ENCODE measurements around the gene KDF1. TPM values are rescaled to one million over a fixed set of nuclear protein-coding genes. Genes with fewer than 3 reads are reported as not detected.
A peak's percentile ranks its signal among the peaks of the same experiment; 100 is the strongest.

The KDF1 gene
- total and polyA plus RNA-seq, 5 experiments from 2014 or later, result 2.8 to 7.7 (median 3.5) TPM

- peak in 1 of 2 donors; percentile 5 for ATAC-seq
- peak overlapping the region; percentile 96 to 100 (median 99) for H3K27ac Mint-ChIP-seq
These were observed 59.3 kb downstream of the KDF1 start for GRCh38 chr1:26900815-26901511.

DNA sequence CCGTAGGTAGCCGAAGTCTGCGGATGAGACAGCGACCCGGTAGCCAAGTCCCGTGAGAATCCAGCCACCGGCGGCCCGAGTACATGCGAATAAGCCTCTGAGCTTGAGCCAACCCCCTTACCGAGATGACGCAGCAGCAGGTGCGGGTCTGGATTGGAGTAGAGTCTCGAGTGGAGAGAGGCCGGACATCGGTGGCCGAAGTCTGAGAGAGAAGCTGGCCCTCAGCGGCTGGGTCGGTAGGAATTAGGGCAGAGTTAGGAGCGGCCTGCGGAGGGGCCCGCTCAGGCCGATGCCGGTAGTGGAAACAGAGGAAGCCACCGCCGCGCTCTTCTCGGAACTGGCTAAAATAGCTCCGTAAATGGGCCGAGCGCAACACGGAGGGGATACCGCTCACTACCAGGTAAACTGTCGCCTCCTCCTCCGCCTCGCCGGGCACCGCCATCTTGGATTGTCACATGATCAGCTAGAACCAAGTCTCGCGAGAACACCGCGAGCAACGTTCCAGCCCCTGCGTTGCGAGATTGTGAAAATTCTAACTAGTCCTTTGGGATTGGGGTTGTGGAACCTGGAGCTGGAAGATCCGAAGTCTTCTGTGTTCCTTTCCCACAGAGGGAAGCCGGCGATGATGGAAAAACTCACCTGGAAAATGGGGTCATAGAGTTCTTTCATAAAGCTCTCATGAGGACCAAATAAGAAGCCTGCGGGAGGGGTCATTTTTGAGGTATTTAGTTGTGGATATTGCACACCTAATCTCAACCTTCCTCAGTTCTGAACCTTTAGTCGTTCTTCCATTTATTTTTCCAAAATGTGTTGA, 60.1 kb downstream of the KDF1 start, which contains the start of gene GPATCH3:
GPATCH3 (minus strand) TSS at position 467 of the 814 bp plus-strand sequence; CDS start at position 442, 25 bp downstream.
- Mint-ChIP-seq H3K27me3 (no peaks in the 10 kb centered on the region), H3K4me1 (peaks cover 14 to 44% (median 30%) of the 10 kb centered on the region in 4 donors), H3K4me3 (peak within 1 kb of the TSS; percentile 89 to 99 (median 98)), H3K36me3 (peaks cover 0 to 33% (median 4%) of the 10 kb centered on the region in 3 donors), H3K9me3 (no peaks in the 10 kb centered on the region), H3K27ac (peak within 1 kb of the TSS; percentile 96 to 100 (median 99))
- ATAC-seq (peak; percentile 95 to 97), DNase-seq (peak; percentile 81 to 96 (median 87))
- POLR2A ChIA-PET, result interaction anchor here (0.5 to 4.9 kb wide), 21 partner anchors 11 to 1632 kb away, joined by 3 to 78 read pairs (median 4); partner anchors contain the start of genes GPN2, HMGN2, NUDC and PIGV

More at GRCh38 chr1:26900815-26901511, 59.3 kb downstream of the KDF1 start:
- DNase-seq, result no peak
- Mint-ChIP-seq H3K4me3 (peak overlapping the region; percentile 89 to 99 (median 98)), H3K36me3 (peaks cover 0 to 25% (median 4%) of the 10 kb centered on the region in 3 donors), H3K27me3 (no peaks in the 10 kb centered on the region), H3K4me1 (peaks cover 14 to 42% (median 29%) of the 10 kb centered on the region in 4 donors), H3K9me3 (no peaks in the 10 kb centered on the region)
- POLR2A ChIA-PET, result interaction anchor here (0.5 to 4.9 kb wide), 18 partner anchors 12 to 1632 kb away, joined by 3 to 78 read pairs (median 5); partner anchors contain the start of genes GPN2, HMGN2, NUDC and PIGV

Other genes with a start within 250 kb of the KDF1 start
- gene PIGV, start 172.5 kb downstream of the KDF1 start, total RNA-seq, result 10 to 100 TPM; 25.2 to 27.2 TPM
- 10 to 100 TPM in 1 of 3 donors, 1 to 10 TPM in 2; 8.2 to 14.4 (median 9.6) TPM for gene PIGV, start 172.5 kb downstream of the KDF1 start, polyA plus RNA-seq
- 10 to 100 TPM; 29.9 to 37.4 TPM for gene ZDHHC18, start 133.8 kb downstream of the KDF1 start, total RNA-seq
- gene ZDHHC18, start 133.8 kb downstream of the KDF1 start, polyA plus RNA-seq, result 10 to 100 TPM in 2 of 3 donors, 1 to 10 TPM in 1; 4.6 to 17.2 (median 12.8) TPM
- under 1 TPM; 0.38 to 0.47 TPM for gene SFN, start 97.3 kb downstream of the KDF1 start, total RNA-seq
- gene SFN, start 97.3 kb downstream of the KDF1 start, polyA plus RNA-seq, result not detected
- gene GPN2, start 70.2 kb downstream of the KDF1 start, total RNA-seq, result 10 to 100 TPM; 30.3 to 35.4 TPM
- 10 to 100 TPM in 2 of 3 donors, 1 to 10 TPM in 1; 9.7 to 14.8 (median 12.5) TPM for gene GPN2, start 70.2 kb downstream of the KDF1 start, polyA plus RNA-seq
- gene GPATCH3, start 60.0 kb downstream of the KDF1 start, total RNA-seq, result 10 to 100 TPM; 26.4 to 30.3 TPM
- 10 to 100 TPM; 10.9 to 15.2 (median 11.5) TPM for gene GPATCH3, start 60.0 kb downstream of the KDF1 start, polyA plus RNA-seq
- gene NR0B2, start 46.5 kb downstream of the KDF1 start, total RNA-seq, result not detected
- under 1 TPM in 1 of 3 donors, not detected in 2; 0.18 TPM for gene NR0B2, start 46.5 kb downstream of the KDF1 start, polyA plus RNA-seq
- 10 to 100 TPM; 46.6 to 48.8 TPM for gene NUDC, start 38.7 kb downstream of the KDF1 start, total RNA-seq
- 100 to 1,000 TPM; 104 to 131 (median 120) TPM for gene NUDC, start 38.7 kb downstream of the KDF1 start, polyA plus RNA-seq
- not detected for gene TRNP1, start 33.2 kb upstream of the KDF1 start, total RNA-seq
- gene TRNP1, start 33.2 kb upstream of the KDF1 start, polyA plus RNA-seq, result not detected
- not detected for gene TENT5B, start 52.4 kb upstream of the KDF1 start, total RNA-seq
- gene TENT5B, start 52.4 kb upstream of the KDF1 start, polyA plus RNA-seq, result not detected
- gene SLC9A1, start 194.7 kb upstream of the KDF1 start, total RNA-seq, result 10 to 100 TPM; 16.2 to 17.7 TPM
- gene SLC9A1, start 194.7 kb upstream of the KDF1 start, polyA plus RNA-seq, result 10 to 100 TPM in 1 of 3 donors, 1 to 10 TPM in 2; 4.5 to 14.2 (median 8.5) TPM